GM12873 (cell line): ENCODE data around the gene PARP16.

Experiments
- CTCF ChIP-seq: IDR thresholded peaks from 2 replicates; pipeline ENCODE4 v1.5.1; 2012; ENCODE audit warnings: low read depth, mild to moderate bottlenecking, moderate library complexity, low read length, control low read depth; ENCODE audit not compliant: insufficient read depth; ENCODE audit errors: missing control alignments

Gene PARP16

GRCh38 chr15:65245096-65245856 is 41.4 kb downstream of the PARP16 start:
- no peak for TF ChIP-seq CTCF

GRCh38 chr15:65244638-65245037 is 42.0 kb downstream of the PARP16 start:
- TF ChIP-seq CTCF: no peak

- TF ChIP-seq CTCF: no peak
These were observed 53.0 kb downstream of the PARP16 start for GRCh38 chr15:65233696-65234095.

GRCh38 chr15:65232520-65232919 is 54.2 kb downstream of the PARP16 start:
- no peak for TF ChIP-seq CTCF

- no peak for TF ChIP-seq CTCF
These were observed 55.4 kb downstream of the PARP16 start for GRCh38 chr15:65231306-65231705.

GRCh38 chr15:65226221-65226620 is 60.5 kb downstream of the PARP16 start:
- TF ChIP-seq CTCF: no peak

- TF ChIP-seq CTCF: no peak
These were observed 62.7 kb downstream of the PARP16 start for GRCh38 chr15:65223996-65224395.

- TF ChIP-seq CTCF: no peak
These were observed 63.8 kb downstream of the PARP16 start for GRCh38 chr15:65222891-65223290.
